T-helper 2 cell treated with Interferon-gamma antibody and Interleukin-4, amounts not matched to agents 100 ng/mL and 5 ng/mL, for 36 hours (primary cell): ENCODE results near the gene ZDHHC3. TPM values are rescaled to one million over a fixed set of nuclear protein-coding genes. Genes with fewer than 3 reads are reported as not detected.

Source experiments
- intact Hi-C: fragments of 100-400 bp; cut with micrococcal nuclease; formaldehyde crosslinking; loops from one replicate; pipeline ENCODE4 v1.15.1; 2023
- total RNA-seq: library from RNA; stranded (reverse); gene quantifications from 2 replicates; pipeline ENCODE4 v1.2.3, GENCODE V29; 2022

The ZDHHC3 gene
- total RNA-seq: 51.8 and 52.6 TPM in 2 replicates

- intact Hi-C loops: loop anchor here (1.0 to 10.0 kb wide), 4 partner anchors 114 to 639 kb away; partner anchors contain the start of genes KIAA1143, KIF15, TCAIM and TMEM42
Measured at GRCh38 chr3:44976002-44976815, at the start of gene ZDHHC3, which contains the start of gene EXOSC7. TSS of gene ZDHHC3 (minus strand) at chr3:44976174. CDS start at chr3:44959436, 16,738 bp downstream. TSS of gene EXOSC7 (plus strand) at chr3:44976244. CDS start at chr3:44976278, 34 bp downstream.

- intact Hi-C loops: no loop called here
Measured at GRCh38 chr3:45024542-45025255, 48.7 kb upstream of the ZDHHC3 start.

- intact Hi-C loops: no loop called here
Measured at GRCh38 chr3:45023675-45024074, 47.7 kb upstream of the ZDHHC3 start.

- intact Hi-C loops: no loop called here
Measured at GRCh38 chr3:45021524-45022297, 45.7 kb upstream of the ZDHHC3 start.

GRCh38 chr3:45020534-45020933 lies 44.6 kb upstream of the ZDHHC3 start:
- intact Hi-C loops: no loop called here

- intact Hi-C loops: no loop called here
Measured at GRCh38 chr3:45017821-45018220, 41.8 kb upstream of the ZDHHC3 start.

GRCh38 chr3:45016916-45017315 lies 40.9 kb upstream of the ZDHHC3 start:
- intact Hi-C loops: no loop called here

GRCh38 chr3:45012577-45012976 lies 36.6 kb upstream of the ZDHHC3 start:
- intact Hi-C loops: no loop called here

GRCh38 chr3:45011756-45012508 lies 36.0 kb upstream of the ZDHHC3 start:
- intact Hi-C loops: no loop called here

GRCh38 chr3:45010811-45011333 lies 34.9 kb upstream of the ZDHHC3 start:
- intact Hi-C loops: no loop called here

GRCh38 chr3:45009868-45010267 lies 33.9 kb upstream of the ZDHHC3 start:
- intact Hi-C loops: no loop called here

GRCh38 chr3:45008117-45008516 lies 32.1 kb upstream of the ZDHHC3 start:
- intact Hi-C loops: no loop called here

GRCh38 chr3:45007091-45007490 lies 31.1 kb upstream of the ZDHHC3 start:
- intact Hi-C loops: no loop called here

- intact Hi-C loops: no loop called here
Measured at GRCh38 chr3:45003859-45004258, 27.9 kb upstream of the ZDHHC3 start.

- intact Hi-C loops: no loop called here
Measured at GRCh38 chr3:45003406-45003805, 27.4 kb upstream of the ZDHHC3 start.

- intact Hi-C loops: no loop called here
Measured at GRCh38 chr3:45002720-45003119, 26.7 kb upstream of the ZDHHC3 start.

- intact Hi-C loops: no loop called here
Measured at GRCh38 chr3:45002139-45002660, 26.2 kb upstream of the ZDHHC3 start.

- intact Hi-C loops: no loop called here
Measured at GRCh38 chr3:45001738-45002137, 25.8 kb upstream of the ZDHHC3 start.

GRCh38 chr3:45000823-45001222 lies 24.8 kb upstream of the ZDHHC3 start:
- intact Hi-C loops: no loop called here

GRCh38 chr3:44999782-45000181 lies 23.8 kb upstream of the ZDHHC3 start:
- intact Hi-C loops: no loop called here
